ENCODE measurements around the gene CLDN7.

Gene CLDN7

GRCh38 chr17:7219812-7220592, 42.3 kb downstream of the CLDN7 start, which contains the start of the genes ACADVL and DLG4:
Gene ACADVL, plus strand, starts transcription at chr17:7219938. Its CDS starts 47 bp downstream, at chr17:7219985.
Gene DLG4, minus strand, starts transcription at chr17:7219836.
- DNase-seq (ENCODE audit: low read depth, low spot score): peak; percentile 96

- DNase-seq (ENCODE audit: low read depth, low spot score): no peak
Measured at GRCh38 chr17:7219229-7219811, 43.0 kb downstream of the CLDN7 start.

GRCh38 chr17:7218758-7219157, 43.5 kb downstream of the CLDN7 start:
- no peak for DNase-seq (ENCODE audit: low read depth, low spot score)

- DNase-seq (ENCODE audit: low read depth, low spot score): no peak
Measured at GRCh38 chr17:7218166-7218565, 44.1 kb downstream of the CLDN7 start.

GRCh38 chr17:7217113-7217987, 44.9 kb downstream of the CLDN7 start:
- peak; percentile 87 for DNase-seq (ENCODE audit: low read depth, low spot score)

GRCh38 chr17:7216242-7217112, 45.8 kb downstream of the CLDN7 start:
- no peak for DNase-seq (ENCODE audit: low read depth, low spot score)

- DNase-seq (ENCODE audit: low read depth, low spot score): peak; percentile 51
Measured at GRCh38 chr17:7215652-7216180, 46.6 kb downstream of the CLDN7 start.

- DNase-seq (ENCODE audit: low read depth, low spot score): no peak
Measured at GRCh38 chr17:7215136-7215638, 47.1 kb downstream of the CLDN7 start.

GRCh38 chr17:7214300-7215135, 47.8 kb downstream of the CLDN7 start:
- DNase-seq (ENCODE audit: low read depth, low spot score): peak; percentile 99

- DNase-seq (ENCODE audit: low read depth, low spot score): peak; percentile 82
Measured at GRCh38 chr17:7213895-7214299, 48.4 kb downstream of the CLDN7 start.

- DNase-seq (ENCODE audit: low read depth, low spot score): no peak
Measured at GRCh38 chr17:7211491-7212273, 50.6 kb downstream of the CLDN7 start.

Data from astrocyte of the hippocampus (primary cell).